SH-SY5Y (cell line): ENCODE results near the gene DOCK2.

Experiments
- GATA2 ChIP-seq: IDR thresholded peaks from 2 replicates; pipeline ENCODE4 v1.6.1; 2011; ENCODE audit warnings: mild to moderate bottlenecking, low read depth, low read length
- GATA3 ChIP-seq: IDR thresholded peaks from 2 replicates; pipeline ENCODE4 v1.6.1; 2011; ENCODE audit warnings: low read depth, mild to moderate bottlenecking, low read length, moderate library complexity

DNA sequence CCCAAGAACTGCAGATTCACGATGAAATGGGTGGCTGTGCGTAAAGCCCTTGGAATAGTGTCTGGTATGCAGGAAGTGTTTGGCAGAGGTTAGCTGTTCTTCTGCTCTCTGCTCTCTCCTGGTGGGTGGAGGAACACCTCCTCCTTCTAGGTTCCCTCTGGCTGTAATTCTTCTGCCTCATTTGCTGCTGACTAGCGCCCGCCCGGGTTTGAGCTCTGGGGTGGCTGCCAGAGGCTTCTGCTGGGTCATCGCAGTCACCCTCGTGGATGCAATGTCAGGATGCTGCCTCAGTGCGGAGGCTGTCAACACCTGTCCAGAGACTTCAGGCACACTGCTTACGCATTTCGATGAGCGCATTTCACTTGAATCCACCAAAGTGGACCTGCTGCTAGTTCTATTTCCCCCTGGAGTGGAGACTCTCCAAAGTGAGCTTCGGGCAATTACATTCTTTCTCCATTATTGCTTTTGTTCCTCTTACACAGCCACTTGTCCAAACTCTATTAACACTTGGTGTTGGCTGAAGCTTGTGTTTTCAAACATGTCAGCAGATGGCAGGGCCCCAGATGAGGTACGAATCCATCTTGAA lies 11.7 kb downstream of the DOCK2 start:
- no peak for TF ChIP-seq GATA2
- TF ChIP-seq GATA3: no peak
